Fibroblast of pulmonary artery (primary cell): ENCODE results near the gene RASGRF2.

Experiments
- DNase-seq: peaks from one replicate; pipeline ENCODE4 v3.0.0-alpha.2; 2010; ENCODE audit warnings: low read depth
- H3K4me3 ChIP-seq: replicated peaks from 2 replicates; pipeline ENCODE4 v1.5.1; 2011; ENCODE audit warnings: low read depth, mild to moderate bottlenecking, control low read depth, low read length, moderate library complexity
- TF ChIP-seq, protein P1 (sequence below): IDR thresholded peaks from 2 replicates; pipeline ENCODE4 v1.5.1; 2011; ENCODE audit warnings: mild to moderate bottlenecking, control low read depth, low read length, inconsistent platforms; ENCODE audit errors: missing control alignments

Gene RASGRF2

DNA sequence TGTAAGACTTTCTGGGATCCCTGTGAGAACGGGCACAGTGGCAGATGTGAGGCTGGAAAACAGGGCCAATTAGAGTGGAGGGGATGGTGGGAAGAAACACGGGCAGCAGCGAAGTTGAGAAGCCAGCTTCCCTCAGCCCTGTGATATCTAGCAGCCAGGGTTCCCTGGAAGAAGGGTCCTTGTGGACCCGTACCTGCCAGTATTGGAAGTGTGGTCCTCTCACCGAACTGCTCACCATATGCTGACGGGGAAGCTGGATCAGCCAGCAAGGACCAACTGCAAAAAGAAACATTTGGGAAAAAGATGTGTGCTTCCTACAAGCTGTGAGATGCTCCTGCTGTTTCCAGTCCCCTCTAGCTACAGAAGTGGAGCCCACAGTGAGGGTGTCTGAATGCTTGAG lies 286.5 kb downstream of the RASGRF2 start:
- no peak for DNase-seq
- H3K4me3 ChIP-seq, result no peak overlapping the region
- TF ChIP-seq, protein P1, sequence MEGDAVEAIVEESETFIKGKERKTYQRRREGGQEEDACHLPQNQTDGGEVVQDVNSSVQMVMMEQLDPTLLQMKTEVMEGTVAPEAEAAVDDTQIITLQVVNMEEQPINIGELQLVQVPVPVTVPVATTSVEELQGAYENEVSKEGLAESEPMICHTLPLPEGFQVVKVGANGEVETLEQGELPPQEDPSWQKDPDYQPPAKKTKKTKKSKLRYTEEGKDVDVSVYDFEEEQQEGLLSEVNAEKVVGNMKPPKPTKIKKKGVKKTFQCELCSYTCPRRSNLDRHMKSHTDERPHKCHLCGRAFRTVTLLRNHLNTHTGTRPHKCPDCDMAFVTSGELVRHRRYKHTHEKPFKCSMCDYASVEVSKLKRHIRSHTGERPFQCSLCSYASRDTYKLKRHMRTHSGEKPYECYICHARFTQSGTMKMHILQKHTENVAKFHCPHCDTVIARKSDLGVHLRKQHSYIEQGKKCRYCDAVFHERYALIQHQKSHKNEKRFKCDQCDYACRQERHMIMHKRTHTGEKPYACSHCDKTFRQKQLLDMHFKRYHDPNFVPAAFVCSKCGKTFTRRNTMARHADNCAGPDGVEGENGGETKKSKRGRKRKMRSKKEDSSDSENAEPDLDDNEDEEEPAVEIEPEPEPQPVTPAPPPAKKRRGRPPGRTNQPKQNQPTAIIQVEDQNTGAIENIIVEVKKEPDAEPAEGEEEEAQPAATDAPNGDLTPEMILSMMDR, result no peak

DNA sequence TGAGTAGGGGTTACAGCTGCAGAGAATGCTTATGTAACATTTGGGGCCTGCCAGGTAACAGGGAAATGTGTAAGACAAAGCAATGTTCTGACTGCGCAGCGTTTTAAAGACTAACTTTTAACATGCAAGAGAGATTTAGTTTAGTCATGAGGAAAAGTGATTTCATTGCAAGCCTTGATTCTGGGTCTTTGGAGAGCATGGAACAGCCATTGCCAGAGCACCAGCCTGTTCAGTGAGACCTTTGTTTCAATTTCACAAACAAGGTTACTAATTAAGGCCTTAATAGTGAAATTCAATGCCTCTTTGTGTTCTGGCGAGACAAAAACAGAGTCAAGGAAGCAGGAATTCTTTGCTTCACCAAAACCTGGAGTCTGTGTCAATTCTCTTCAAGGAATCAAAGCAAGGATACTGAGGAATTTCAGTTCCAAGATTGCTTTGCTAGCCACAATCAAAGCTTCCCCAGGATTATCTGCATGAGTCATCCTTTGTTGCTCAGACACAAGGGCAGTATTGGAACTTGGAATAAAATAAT lies 287.3 kb downstream of the RASGRF2 start:
- DNase-seq, result peak; percentile 63
- no peak overlapping the region for H3K4me3 ChIP-seq
- TF ChIP-seq, protein P1, result no peak

DNA sequence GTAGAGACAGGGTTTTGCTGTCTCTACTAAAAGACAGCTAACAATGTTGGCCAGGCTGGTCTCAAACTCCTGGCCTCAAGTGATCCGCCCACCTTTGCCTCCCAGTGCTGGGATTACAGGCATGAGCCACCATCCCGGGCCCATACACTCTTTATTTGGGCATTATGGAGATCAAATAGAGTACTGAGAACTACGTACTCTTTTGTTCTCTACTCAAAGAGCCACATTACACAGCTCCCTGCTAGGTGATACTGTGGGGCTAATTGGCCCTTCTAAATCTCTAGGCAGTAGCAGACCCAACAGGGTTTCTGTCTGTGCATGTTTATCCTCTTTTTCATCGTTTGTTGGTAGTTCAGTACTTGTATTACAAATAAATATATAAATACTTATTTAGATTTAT lies 289.1 kb downstream of the RASGRF2 start:
- DNase-seq, result no peak
- TF ChIP-seq, protein P1, result no peak
- no peak overlapping the region for H3K4me3 ChIP-seq

DNA sequence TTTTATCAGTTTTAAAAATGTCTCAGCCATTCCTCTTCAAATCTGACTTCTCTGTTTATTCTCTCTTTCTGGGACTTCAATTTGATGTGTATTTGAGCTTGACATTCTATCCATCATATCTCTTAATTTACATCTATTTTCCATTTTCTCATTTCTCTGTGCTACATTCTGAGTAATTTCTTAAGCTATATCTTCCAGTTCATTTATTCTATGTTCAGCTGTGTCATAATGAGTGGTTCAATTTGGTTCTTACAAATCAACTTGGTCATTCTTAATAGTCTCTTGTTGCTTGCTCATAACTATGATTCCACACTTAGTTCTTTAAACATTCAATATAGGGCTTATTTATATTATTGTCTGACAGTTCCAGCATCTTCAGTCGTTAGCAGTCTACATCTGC lies 289.8 kb downstream of the RASGRF2 start:
- no peak overlapping the region for H3K4me3 ChIP-seq
- TF ChIP-seq, protein P1, result no peak
- no peak for DNase-seq

DNA sequence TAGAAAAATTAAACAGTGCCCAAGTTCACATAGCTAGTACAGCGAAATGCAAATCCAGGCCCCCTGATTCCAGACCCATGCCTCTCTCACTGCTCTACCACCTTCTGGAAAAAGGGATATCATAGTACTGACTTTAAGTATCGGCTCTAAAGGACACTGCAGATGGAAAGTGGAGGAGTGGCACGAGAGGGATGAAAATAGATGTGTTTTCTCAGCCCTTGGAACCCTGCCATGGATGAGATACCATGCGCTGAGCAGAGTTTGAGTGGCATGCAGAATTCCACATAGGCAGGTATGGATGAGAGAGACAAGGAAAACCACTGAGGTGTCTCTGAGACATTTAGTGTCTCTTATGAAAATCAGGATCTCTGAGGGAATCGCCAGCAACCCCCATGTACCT lies 291.8 kb downstream of the RASGRF2 start:
- H3K4me3 ChIP-seq, result no peak overlapping the region
- no peak for DNase-seq
- TF ChIP-seq, protein P1, result no peak

DNA sequence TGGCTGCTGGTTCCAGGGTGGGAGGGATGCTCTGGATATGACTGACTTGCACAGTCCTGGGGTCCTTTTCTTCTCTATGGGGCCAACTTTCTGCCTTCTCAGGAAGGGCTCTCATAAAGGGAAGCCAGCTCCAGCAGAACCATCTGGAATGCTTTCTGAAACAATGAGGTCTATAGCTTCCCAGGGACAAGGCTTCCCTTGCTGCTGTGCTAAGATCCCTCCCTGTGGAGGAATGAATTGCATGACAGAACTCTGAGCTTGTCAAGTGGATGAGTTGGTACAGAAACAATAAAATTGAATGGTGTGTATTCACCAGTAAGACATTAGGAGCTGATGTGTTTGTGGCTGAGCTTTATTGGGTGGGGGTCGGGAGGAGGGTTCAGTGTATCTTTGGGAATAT lies 292.7 kb downstream of the RASGRF2 start:
- TF ChIP-seq, protein P1, result no peak
- DNase-seq, result no peak
- no peak overlapping the region for H3K4me3 ChIP-seq

DNA sequence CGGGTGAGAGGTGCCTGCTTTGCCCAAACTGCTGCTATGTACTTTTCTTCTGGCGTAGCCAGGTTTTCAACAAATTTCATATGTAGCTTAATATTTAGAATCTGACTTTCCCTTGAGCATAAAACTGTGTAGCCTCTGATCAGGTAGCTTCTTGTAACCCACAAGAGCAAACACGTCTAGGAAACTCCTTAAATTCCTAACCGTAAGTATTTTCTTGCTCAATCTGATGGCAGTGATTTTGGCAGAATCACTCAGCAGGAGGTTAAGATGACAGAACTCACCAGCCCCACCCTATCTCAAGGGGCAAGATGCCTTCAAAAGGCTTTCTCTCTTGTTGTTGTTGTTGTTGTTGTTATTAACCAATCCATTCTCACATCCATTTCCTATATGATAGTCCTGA lies 293.7 kb downstream of the RASGRF2 start:
- no peak for DNase-seq

More for the DNA sequence above, 293.7 kb downstream of the RASGRF2 start:
- no peak overlapping the region for H3K4me3 ChIP-seq
- TF ChIP-seq, protein P1, result no peak
